GM13977 (cell line): Measurements from ENCODE around the gene IFIH1.

Source experiments
- DNase-seq: peaks from one replicate; pipeline ENCODE4 v3.0.0; 2012; ENCODE audit warnings: low spot score
- in situ Hi-C: fragments of 300-500 bp; cut with MboI; formaldehyde crosslinking; loops from one replicate; pipeline ENCODE4 v1.12.0; 2022; ENCODE audit warnings: low sequenced_read_pairs, low pct_unique_long_range_greater_than_20kb, mixed read lengths, inconsistent platforms; ENCODE audit not compliant: unreplicated experiment
- TF ChIP-seq, protein P1 (sequence below): IDR thresholded peaks from 2 replicates; pipeline ENCODE4 v1.5.1; 2012; ENCODE audit warnings: mild to moderate bottlenecking, control low read depth; ENCODE audit not compliant: insufficient read depth; ENCODE audit errors: extremely low read depth, missing control alignments

The IFIH1 gene

DNA sequence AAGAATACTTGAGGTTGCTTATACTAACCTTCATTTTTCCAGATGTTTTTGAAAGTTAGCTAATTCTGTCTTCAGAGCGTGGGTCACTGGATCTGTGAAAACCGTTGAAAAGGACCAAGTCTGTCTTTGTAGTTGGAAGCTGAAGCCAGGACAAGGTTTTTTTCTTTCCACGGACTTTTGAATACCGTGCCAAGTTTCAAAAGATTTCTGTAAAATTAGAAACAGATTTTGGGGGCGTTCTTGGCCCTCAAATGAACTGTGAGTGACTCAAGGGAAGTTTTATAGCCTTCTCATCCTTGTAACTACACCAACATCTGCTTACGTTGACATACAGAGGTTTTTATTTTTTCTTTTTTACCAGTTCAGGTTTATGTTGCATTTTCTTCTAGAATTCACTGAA is 75.2 kb downstream of the IFIH1 start, which contains the start of gene FAP:
TSS of gene FAP (minus strand) at position 152 of the 400 bp plus-strand sequence. CDS start at position 34, 118 bp downstream.
- in situ Hi-C loops = no loop called here
- TF ChIP-seq, protein P1, sequence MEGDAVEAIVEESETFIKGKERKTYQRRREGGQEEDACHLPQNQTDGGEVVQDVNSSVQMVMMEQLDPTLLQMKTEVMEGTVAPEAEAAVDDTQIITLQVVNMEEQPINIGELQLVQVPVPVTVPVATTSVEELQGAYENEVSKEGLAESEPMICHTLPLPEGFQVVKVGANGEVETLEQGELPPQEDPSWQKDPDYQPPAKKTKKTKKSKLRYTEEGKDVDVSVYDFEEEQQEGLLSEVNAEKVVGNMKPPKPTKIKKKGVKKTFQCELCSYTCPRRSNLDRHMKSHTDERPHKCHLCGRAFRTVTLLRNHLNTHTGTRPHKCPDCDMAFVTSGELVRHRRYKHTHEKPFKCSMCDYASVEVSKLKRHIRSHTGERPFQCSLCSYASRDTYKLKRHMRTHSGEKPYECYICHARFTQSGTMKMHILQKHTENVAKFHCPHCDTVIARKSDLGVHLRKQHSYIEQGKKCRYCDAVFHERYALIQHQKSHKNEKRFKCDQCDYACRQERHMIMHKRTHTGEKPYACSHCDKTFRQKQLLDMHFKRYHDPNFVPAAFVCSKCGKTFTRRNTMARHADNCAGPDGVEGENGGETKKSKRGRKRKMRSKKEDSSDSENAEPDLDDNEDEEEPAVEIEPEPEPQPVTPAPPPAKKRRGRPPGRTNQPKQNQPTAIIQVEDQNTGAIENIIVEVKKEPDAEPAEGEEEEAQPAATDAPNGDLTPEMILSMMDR = no peak
- DNase-seq = no peak

DNA sequence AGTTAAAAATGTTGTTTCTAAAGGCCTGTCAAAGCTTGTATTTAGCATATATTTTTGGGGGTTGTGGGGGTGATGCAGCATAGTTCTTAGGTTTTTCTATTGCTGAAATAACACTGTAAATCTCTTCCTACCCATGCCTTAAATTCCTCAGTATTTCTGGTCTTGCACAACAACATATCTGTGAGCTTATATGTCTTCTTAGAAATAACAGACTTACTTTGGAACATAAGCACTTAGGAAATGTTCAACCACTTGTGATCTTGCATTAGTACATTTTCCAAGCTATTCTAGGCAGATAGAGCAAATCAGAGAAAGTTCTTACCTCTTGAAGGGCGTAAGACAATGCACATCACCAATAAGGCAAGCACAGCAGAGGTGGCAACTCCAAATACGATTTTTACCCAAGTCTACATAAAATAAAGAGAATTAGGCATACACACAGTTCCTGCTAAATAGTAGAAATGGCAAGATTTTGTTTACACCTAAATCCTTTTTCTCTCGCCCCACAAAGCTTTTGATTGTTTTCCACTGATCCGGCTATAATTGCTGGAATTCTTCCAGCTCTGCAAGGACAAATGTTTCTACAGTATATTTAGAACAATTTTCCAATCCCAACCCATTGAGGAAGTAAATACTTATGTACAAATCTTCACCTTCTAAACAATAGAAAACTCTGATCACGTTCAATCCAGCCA is 75.8 kb downstream of the IFIH1 start:
- DNase-seq = no peak
- TF ChIP-seq, protein P1 = no peak
- in situ Hi-C loops = no loop called here

DNA sequence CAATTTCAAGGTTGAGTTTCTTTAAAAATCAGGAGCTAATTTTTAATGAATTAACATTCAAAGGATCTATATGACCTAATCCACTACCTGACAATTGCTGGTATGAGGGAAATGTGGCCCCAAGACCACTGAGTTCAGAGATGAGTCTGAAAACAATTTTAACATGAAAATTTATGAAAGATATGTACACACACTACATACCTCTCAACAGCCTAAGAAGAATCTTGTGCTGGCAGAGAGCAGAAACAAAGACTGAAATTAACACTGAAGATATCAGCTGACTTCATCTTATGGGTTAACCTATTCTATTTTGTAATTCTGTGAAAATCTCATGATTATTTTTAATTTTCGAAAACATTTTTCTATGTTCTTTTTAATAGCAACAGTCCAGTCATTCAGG is 76.9 kb downstream of the IFIH1 start:
- in situ Hi-C loops = no loop called here
- no peak for DNase-seq
- TF ChIP-seq, protein P1 = no peak

DNA sequence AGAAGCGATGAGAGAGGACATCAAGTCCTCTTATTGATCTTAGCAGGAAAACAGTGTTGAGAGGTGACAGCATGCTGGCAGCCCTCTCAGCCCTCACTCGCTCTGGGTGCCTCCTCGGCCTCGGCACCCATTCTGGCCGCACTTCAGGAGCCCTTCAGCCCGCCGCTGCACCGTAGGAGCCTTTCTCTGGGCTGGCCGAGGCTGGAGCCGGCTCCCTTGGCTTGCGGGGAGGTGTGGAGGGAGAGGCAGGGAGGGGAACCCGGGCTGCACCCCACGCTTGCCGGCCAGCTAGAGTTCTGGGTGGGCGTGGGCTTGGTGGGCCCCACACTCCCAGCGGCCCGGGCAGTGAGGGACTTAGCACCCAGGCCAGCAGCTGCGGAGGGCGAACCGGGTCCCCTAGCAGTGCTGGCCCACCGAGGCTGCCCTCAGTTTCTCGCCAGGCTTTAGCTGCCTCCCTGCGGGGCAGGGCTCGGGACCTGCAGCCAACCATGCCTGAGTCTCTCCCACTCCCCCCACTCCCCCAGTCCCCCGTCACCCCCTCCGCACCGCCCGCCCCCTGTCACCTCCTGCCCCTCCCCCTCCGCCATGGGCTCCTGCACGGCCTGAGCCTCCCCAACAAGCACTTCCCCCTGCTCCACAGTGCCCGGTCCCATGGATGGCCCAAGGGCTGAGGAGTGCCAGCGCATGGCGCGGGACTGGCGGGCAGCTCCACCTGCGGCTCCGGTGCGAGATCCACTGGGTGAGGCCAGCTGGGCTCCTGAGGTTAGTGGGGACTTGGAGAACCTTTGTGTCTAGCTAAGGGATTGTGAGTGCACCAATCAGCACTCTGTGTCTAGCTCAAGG is 83.6 kb downstream of the IFIH1 start:
- TF ChIP-seq, protein P1 = no peak
- in situ Hi-C loops = no loop called here
- no peak for DNase-seq

DNA sequence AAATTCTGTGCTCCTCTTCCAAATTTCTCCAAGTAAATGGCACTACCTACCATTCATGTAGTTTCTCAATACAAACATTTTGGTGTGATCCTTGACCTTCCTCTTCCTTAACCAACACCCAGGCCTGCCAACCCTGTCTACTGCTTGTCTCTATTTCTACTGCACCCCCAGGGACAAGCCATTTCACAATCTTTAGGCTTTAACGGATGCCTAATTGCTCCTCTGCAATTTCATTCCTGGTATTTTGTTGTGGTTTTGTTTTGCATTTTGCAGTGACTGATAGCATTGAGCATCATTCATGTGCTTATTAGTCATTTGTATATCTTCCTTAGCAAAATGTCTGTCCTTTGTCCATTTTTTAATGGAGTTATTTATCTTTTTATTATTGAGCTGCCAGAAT is 85.3 kb downstream of the IFIH1 start:
- no peak for DNase-seq
- in situ Hi-C loops = no loop called here
- TF ChIP-seq, protein P1 = no peak

DNA sequence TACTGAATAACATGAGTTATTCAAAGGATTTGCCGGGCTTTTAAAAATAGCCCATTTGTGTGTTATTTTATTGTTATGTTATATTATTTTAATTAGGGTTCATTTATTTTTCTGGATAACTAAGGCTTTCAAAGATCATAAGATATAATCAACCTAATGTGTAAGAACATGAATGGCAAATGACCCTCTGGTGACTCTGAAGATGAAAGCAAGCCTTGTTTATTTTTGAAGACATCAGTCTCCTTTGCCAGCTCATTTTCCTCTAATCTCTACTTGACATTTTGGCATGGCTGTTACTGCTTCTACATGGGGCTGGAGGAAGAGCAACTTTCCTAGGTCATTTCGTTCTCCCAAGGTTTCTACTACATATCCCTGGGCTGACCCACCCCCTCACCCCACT is 85.8 kb downstream of the IFIH1 start:
- TF ChIP-seq, protein P1 = no peak
- DNase-seq = no peak
- in situ Hi-C loops = no loop called here
